IMR-90 (cell line): Measurements from ENCODE around the gene ASB6. TPM values are rescaled to one million over a fixed set of nuclear protein-coding genes. Genes with fewer than 3 reads are reported as not detected.

ENCODE experiments used
- ATAC-seq: fragments of 200-7000 bp; cut with Tn5 transposase; 2 replicates; pipeline ENCODE4 v1.9.1; 2020; ENCODE audit warnings: low read depth, mild to moderate bottlenecking, moderate library complexity
- BruUV-seq: library from RNA; stranded (reverse); fragments of 400-500 nt; replicated peaks from 2 replicates; lab custom pipeline; 2021; lab: Mats Ljungman, UMichigan
- CTCF ChIA-PET: fragments of 300-600 bp; formaldehyde crosslinking; extraction: SDS; loops from one replicate; lab custom pipeline; 2021; ENCODE audit warnings: antibody characterized with exemption; lab: Yijun Ruan, JAX
- POLR2A ChIA-PET: fragments of 300-600 bp; sonication (Branson Sonifier 250); formaldehyde crosslinking; loops from one replicate; lab custom pipeline; 2022; ENCODE audit warnings: antibody characterized with exemption; ENCODE audit not compliant: unreplicated experiment; lab: Charles Lee
- DNase-seq: peaks from one replicate; pipeline ENCODE4 v3.0.0; 2013
- H2AFZ ChIP-seq: replicated peaks from 2 replicates; pipeline ENCODE3; 2013; ENCODE audit warnings: low read length, mild to moderate bottlenecking; ENCODE audit not compliant: poor library complexity
- H2AK5ac ChIP-seq: 2 replicates; pipeline ENCODE4 v1.6.1; 2013; ENCODE audit warnings: low read depth, low read length, inconsistent platforms
- H2AK9ac ChIP-seq: replicated peaks from 2 replicates; pipeline ENCODE3; 2013; ENCODE audit warnings: mild to moderate bottlenecking, low read depth, low read length, moderate library complexity; ENCODE audit not compliant: poor library complexity
- H2BK120ac ChIP-seq: 2 replicates; pipeline ENCODE4 v1.6.1; 2013; ENCODE audit warnings: low read depth, low read length, inconsistent platforms
- H2BK15ac ChIP-seq: 3 replicates; pipeline ENCODE4 v1.6.1; 2013; ENCODE audit warnings: low read depth, low read length, inconsistent platforms
- H2BK20ac ChIP-seq: 2 replicates; pipeline ENCODE4 v1.6.1; 2013; ENCODE audit warnings: low read depth, mild to moderate bottlenecking, inconsistent platforms, low read length, moderate library complexity
- H2BK5ac ChIP-seq: 2 replicates; pipeline ENCODE4 v1.6.1; 2013; ENCODE audit warnings: mild to moderate bottlenecking, low read depth, low read length, inconsistent platforms; ENCODE audit not compliant: poor library complexity, severe bottlenecking
- H3K14ac ChIP-seq: replicated peaks from 2 replicates; pipeline ENCODE4 v1.6.1; 2013; ENCODE audit warnings: low read depth, low read length, inconsistent platforms
- H3K18ac ChIP-seq: 2 replicates; pipeline ENCODE4 v1.6.1; 2013; ENCODE audit warnings: low read depth, low read length, control low read depth
- H3K23ac ChIP-seq: 2 replicates; pipeline ENCODE4 v1.6.1; 2013; ENCODE audit warnings: low read depth, low read length, inconsistent platforms
- H3K27ac ChIP-seq: 2 replicates; pipeline ENCODE4 v1.5.1; 2013; ENCODE audit warnings: mild to moderate bottlenecking, control low read depth, low read length; ENCODE audit not compliant: insufficient read depth
- H3K27me3 ChIP-seq: 2 replicates; pipeline ENCODE4 v1.6.1; 2013; ENCODE audit warnings: low read length; ENCODE audit not compliant: control insufficient read depth, insufficient read depth
- H3K36me3 ChIP-seq: 2 replicates; pipeline ENCODE4 v1.6.1; 2013; ENCODE audit warnings: low read length, mixed read lengths; ENCODE audit not compliant: control insufficient read depth, insufficient read depth
- H3K4ac ChIP-seq: 2 replicates; pipeline ENCODE4 v1.6.1; 2013; ENCODE audit warnings: low read depth, low read length, inconsistent platforms
- H3K4me1 ChIP-seq: 2 replicates; pipeline ENCODE4 v1.6.1; 2013; ENCODE audit warnings: low read length, mixed read lengths; ENCODE audit not compliant: control insufficient read depth, insufficient read depth
- H3K4me2 ChIP-seq: 2 replicates; pipeline ENCODE4 v1.6.1; 2013; ENCODE audit warnings: low read depth, mild to moderate bottlenecking, control low read depth, low read length, moderate library complexity
- H3K4me3 ChIP-seq: 2 replicates; pipeline ENCODE4 v1.5.1; 2013; ENCODE audit warnings: low read depth, mild to moderate bottlenecking, control low read depth, low read length, moderate library complexity; ENCODE audit not compliant: insufficient read depth
- H3K56ac ChIP-seq: 2 replicates; pipeline ENCODE4 v1.6.1; 2013; ENCODE audit warnings: low read length, inconsistent platforms; ENCODE audit not compliant: insufficient read depth; ENCODE audit errors: extremely low read depth
- H3K79me1 ChIP-seq, 2 experiments: 2 replicates each; pipeline ENCODE4 v1.6.1; 2013; ENCODE audit warnings: low read length in 2 of 2, inconsistent platforms in 1 of 2, low read depth in 1 of 2
- H3K9ac ChIP-seq: 2 replicates; pipeline ENCODE4 v1.6.1; 2013; ENCODE audit warnings: low read depth, low read length, control low read depth
- H3K9me1 ChIP-seq: 2 replicates; pipeline ENCODE4 v1.6.1; 2013; ENCODE audit warnings: low read length, inconsistent platforms; ENCODE audit not compliant: insufficient read depth
- H3K9me3 ChIP-seq: 2 replicates; pipeline ENCODE4 v1.6.1; 2013; ENCODE audit warnings: low read length; ENCODE audit not compliant: control insufficient read depth, insufficient read depth
- H4K20me1 ChIP-seq: 2 replicates; pipeline ENCODE4 v1.6.1; 2013; ENCODE audit warnings: low read length, inconsistent platforms; ENCODE audit not compliant: insufficient read depth
- H4K5ac ChIP-seq: 2 replicates; pipeline ENCODE4 v1.6.1; 2013; ENCODE audit warnings: mild to moderate bottlenecking, low read depth, low read length, control low read depth
- H4K8ac ChIP-seq, 2 experiments: 2 replicates each; pipeline ENCODE4 v1.6.1; 2013; ENCODE audit warnings: low read depth in 2 of 2, low read length in 2 of 2, control low read depth in 1 of 2, inconsistent platforms in 1 of 2
- H4K91ac ChIP-seq: 2 replicates; pipeline ENCODE4 v1.6.1; 2013; ENCODE audit warnings: low read depth, low read length, inconsistent platforms; ENCODE audit not compliant: insufficient read depth
- CEBPB ChIP-seq: IDR thresholded peaks from 2 replicates; pipeline ENCODE4 v1.6.1; 2012; ENCODE audit warnings: low read depth, low read length, improper control_type of control experiment
- FOS ChIP-seq: fragments of 150-350 bp; IDR thresholded peaks from 2 replicates; pipeline ENCODE4 v1.6.1; 2016; ENCODE audit warnings: low read depth, low read length
- POLR2A ChIP-seq: IDR thresholded peaks from 2 replicates; pipeline ENCODE4 v1.6.1; 2012; ENCODE audit warnings: mild to moderate bottlenecking, low read depth, low read length
- WGBS, 2 experiments: methylation state at CpG; one replicate each; pipeline versions ENCODE4 v1.1.5 to v1.1.7; 2013; ENCODE audit warnings: missing lambda C conversion rate in 2 of 2; ENCODE audit not compliant: insufficient read length in 1 of 2; ENCODE audit errors: extremely low coverage in 2 of 2; 5-methylcytosine and 5-hydroxymethylcytosine counted together
- dilution Hi-C: fragments of 300-500 bp; cut with HindIII; formaldehyde crosslinking; loops from one replicate; pipeline ENCODE4 v1.14.3; 2018; ENCODE audit warnings: low sequenced_read_pairs; ENCODE audit not compliant: unreplicated experiment
- in situ Hi-C: fragments of 300-500 bp; cut with MboI; formaldehyde crosslinking; loops from 3 replicates; pipeline ENCODE4 v1.14.3; 2019; ENCODE audit warnings: low sequenced_read_pairs, inconsistent platforms, mixed read lengths
- intact Hi-C: fragments of 100-400 bp; cut with micrococcal nuclease; formaldehyde crosslinking; loops from 2 replicates; pipeline ENCODE4 v1.10.0; 2022
- polyA plus RNA-seq, 3 experiments: library from polyadenylated mRNA; depleted of rRNA; stranded (reverse); fragments of >200 nt; gene quantifications; 2 replicates each; pipeline ENCODE4 v1.2.3, GENCODE V29; 2012; ENCODE audit warnings: low replicate concordance in 1 of 3
- total RNA-seq: library from RNA; depleted of rRNA; stranded (reverse); fragments of >200 nt; gene quantifications from 2 replicates; pipeline ENCODE4 v1.2.3, GENCODE V29; 2012

The ASB6 gene
- total and polyA plus RNA-seq, 2 of the 4 experiments (the other 2 are of a cell fraction) = 9.7 to 28.9 TPM

GRCh38 chr9:129631674-129632129 lies 10.2 kb downstream of the ASB6 start:
- Histone ChIP-seq H4K20me1 (peaks cover 92% of the 10 kb centered on the region), H3K9me3 (no peaks in the 10 kb centered on the region), H3K4me3 (no peak overlapping the region), H2BK120ac (no peak overlapping the region), H2BK20ac (no peak overlapping the region), H2AK9ac (peak overlapping the region; percentile 67), H4K5ac (no peak overlapping the region), H3K79me1 (peaks cover 16 to 83% of the 10 kb centered on the region in 2 experiments), H4K91ac (no peak overlapping the region), H2AFZ (no peak overlapping the region), H3K9ac (no peak overlapping the region), H3K27ac (0 out of 2 replicates have a peak overlapping the region, but pooled peaks have one; percentile 2), H2BK5ac (peak overlapping the region; percentile 27), H4K8ac (no peak overlapping the region), H2AK5ac (peak overlapping the region; percentile 76), H2BK15ac (no peak overlapping the region), H3K23ac (peak overlapping the region; percentile 24; the same call in 1 of the 2 replicates), H3K56ac (no peak overlapping the region), H3K9me1 (peaks cover 41% of the 10 kb centered on the region), H3K14ac (no peak overlapping the region), H3K18ac (no peak overlapping the region), H3K4ac (peak overlapping the region; percentile 32; the same call in 1 of the 2 replicates), H3K4me1 (peaks cover 40% of the 10 kb centered on the region), H3K36me3 (peaks cover 44% of the 10 kb centered on the region), H3K4me2 (no peak overlapping the region), H3K27me3 (no peaks in the 10 kb centered on the region)
- intact Hi-C loops = no loop called here
- DNase-seq (no peak), ATAC-seq (no peak)
- 56% methylated on average over 3 of the region's 19 CpGs; no CpG with 5 or more reads in 1 of the 2 experiments for WGBS, 2 experiments
- ChIA-PET POLR2A (no interaction called here), CTCF (no interaction called here)
- dilution Hi-C loops = no loop called here
- no TSS peak for BruUV-seq
- TF ChIP-seq POLR2A (no peak), FOS (no peak), CEBPB (no peak)
- in situ Hi-C loops = no loop called here
